Measurements from ENCODE around the gene STAT4. TPM values are rescaled to one million over a fixed set of nuclear protein-coding genes. Genes with fewer than 3 reads are reported as not detected.

Gene STAT4
- total RNA-seq, 1 experiment from 2014 or later: 0.89 TPM

GRCh38 chr2:191030521-191031154, 120.2 kb downstream of the STAT4 start:
- Histone ChIP-seq H3K27me3 (replicated peaks) (no peaks in the 10 kb centered on the region), H3K4me1 (replicated peaks) (peaks cover 30% of the 10 kb centered on the region), H3K9me3 (replicated peaks) (no peaks in the 10 kb centered on the region), H3K36me3 (no peaks in the 10 kb centered on the region), H3K4me3 (no peak overlapping the region), H3K27ac (no peak overlapping the region)
- DNase-seq (ENCODE audit: low read depth in 1 of 2, low spot score in 2 of 2): no peak

- Histone ChIP-seq H3K4me1 (replicated peaks) (peaks cover 30% of the 10 kb centered on the region), H3K4me3 (no peak overlapping the region), H3K9me3 (replicated peaks) (no peaks in the 10 kb centered on the region), H3K36me3 (no peaks in the 10 kb centered on the region), H3K27ac (no peak overlapping the region), H3K27me3 (replicated peaks) (no peaks in the 10 kb centered on the region)
- DNase-seq (ENCODE audit: low read depth in 1 of 2, low spot score in 2 of 2): no peak
Observed at GRCh38 chr2:191029280-191029950, 121.4 kb downstream of the STAT4 start.

DNA sequence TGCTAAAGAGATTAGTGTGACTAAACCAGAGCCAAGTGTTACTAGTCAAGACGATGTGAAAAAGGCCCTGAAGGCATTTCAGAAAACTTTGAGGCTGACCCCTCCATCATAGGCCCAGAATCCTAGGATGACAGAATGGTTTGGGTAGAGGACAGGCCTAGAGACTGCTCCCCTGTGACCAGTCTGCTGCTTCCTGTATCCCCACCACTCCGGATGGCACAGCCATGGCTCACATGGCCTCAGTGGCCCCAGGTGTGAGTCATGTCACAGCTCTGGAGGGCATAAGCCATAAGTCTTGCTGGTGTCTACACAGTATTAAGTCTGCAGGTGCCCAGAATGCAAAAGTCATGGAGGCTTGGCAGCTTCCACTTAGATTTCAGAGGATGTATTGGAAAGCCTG, 124.4 kb downstream of the STAT4 start:
- Histone ChIP-seq H3K9me3 (replicated peaks) (no peaks in the 10 kb centered on the region), H3K36me3 (no peaks in the 10 kb centered on the region), H3K4me3 (no peak overlapping the region), H3K27ac (no peak overlapping the region), H3K27me3 (replicated peaks) (no peaks in the 10 kb centered on the region), H3K4me1 (replicated peaks) (peaks cover 24% of the 10 kb centered on the region)
- no peak for DNase-seq (ENCODE audit: low read depth in 1 of 2, low spot score in 2 of 2)

GRCh38 chr2:191025135-191025534, 125.7 kb downstream of the STAT4 start:
- no peak for DNase-seq (ENCODE audit: low read depth in 1 of 2, low spot score in 2 of 2)
- Histone ChIP-seq H3K36me3 (no peaks in the 10 kb centered on the region), H3K27ac (no peak overlapping the region), H3K4me3 (no peak overlapping the region), H3K4me1 (replicated peaks) (peaks cover 25% of the 10 kb centered on the region), H3K9me3 (replicated peaks) (no peaks in the 10 kb centered on the region), H3K27me3 (replicated peaks) (no peaks in the 10 kb centered on the region)

- H3K9me3 ChIP-seq (replicated peaks): no peaks in the 10 kb centered on the region
- no peaks in the 10 kb centered on the region for H3K36me3 ChIP-seq
- peaks cover 38% of the 10 kb centered on the region for H3K4me1 ChIP-seq (replicated peaks)
- H3K4me3 ChIP-seq: no peak overlapping the region
- no peak overlapping the region for H3K27ac ChIP-seq
- no peak for DNase-seq (ENCODE audit: low read depth in 1 of 2, low spot score in 2 of 2)
- H3K27me3 ChIP-seq (replicated peaks): no peaks in the 10 kb centered on the region
Observed at GRCh38 chr2:191023235-191023679, 127.5 kb downstream of the STAT4 start.

DNA sequence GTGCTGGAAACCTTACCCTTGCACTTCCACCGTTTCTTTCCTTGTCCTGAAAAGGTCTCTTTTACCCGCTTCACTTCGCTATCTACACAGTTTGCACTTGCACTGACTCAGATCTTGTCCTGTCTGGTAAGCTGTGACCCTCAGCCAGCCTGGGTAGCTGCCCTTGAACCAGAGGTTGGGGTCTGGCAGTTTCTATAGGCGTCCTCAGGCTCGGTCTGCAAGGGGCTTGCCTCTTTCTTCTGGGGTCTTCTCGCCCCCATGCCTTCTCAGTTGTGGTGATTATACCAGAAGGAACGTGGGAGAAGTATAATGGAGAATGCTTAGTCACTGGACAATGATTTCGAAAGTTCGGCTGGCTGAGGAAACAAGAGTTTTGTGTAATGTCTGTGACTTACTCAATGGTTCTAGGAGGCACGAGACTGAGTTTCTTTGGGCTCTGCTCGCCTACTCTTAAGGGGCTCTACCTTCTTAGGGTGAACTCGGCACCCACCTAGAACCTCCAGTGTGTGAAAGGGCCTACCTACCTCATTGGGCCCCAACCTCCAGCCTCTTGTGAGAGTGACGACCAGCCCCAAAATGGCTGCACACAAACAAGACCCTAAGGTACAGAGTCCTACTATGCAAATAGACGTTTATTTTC, 129.9 kb downstream of the STAT4 start:
- Histone ChIP-seq H3K27ac (peak overlapping the region; percentile 98), H3K27me3 (replicated peaks) (no peaks in the 10 kb centered on the region), H3K4me1 (replicated peaks) (peaks cover 38% of the 10 kb centered on the region), H3K9me3 (replicated peaks) (no peaks in the 10 kb centered on the region), H3K36me3 (no peaks in the 10 kb centered on the region), H3K4me3 (peak overlapping the region; percentile 56)
- peak in 1 of 2 experiments; percentile 73 for DNase-seq (ENCODE audit: low read depth in 1 of 2, low spot score in 2 of 2)

GRCh38 chr2:191020221-191020741, 130.5 kb downstream of the STAT4 start:
- DNase-seq (ENCODE audit: low read depth in 1 of 2, low spot score in 2 of 2): peak; percentile 95 to 97
- Histone ChIP-seq H3K4me1 (replicated peaks) (peaks cover 38% of the 10 kb centered on the region), H3K9me3 (replicated peaks) (no peaks in the 10 kb centered on the region; the same call in 1 of the 2 replicates), H3K4me3 (peak overlapping the region; percentile 56), H3K27me3 (replicated peaks) (no peaks in the 10 kb centered on the region), H3K36me3 (no peaks in the 10 kb centered on the region), H3K27ac (peak overlapping the region; percentile 98)

- Histone ChIP-seq H3K4me3 (no peak overlapping the region), H3K4me1 (replicated peaks) (peaks cover 43% of the 10 kb centered on the region), H3K27me3 (replicated peaks) (no peaks in the 10 kb centered on the region), H3K9me3 (replicated peaks) (no peaks in the 10 kb centered on the region; the same call in 1 of the 2 replicates), H3K36me3 (no peaks in the 10 kb centered on the region), H3K27ac (peak overlapping the region; percentile 98)
- no peak for DNase-seq (ENCODE audit: low read depth in 1 of 2, low spot score in 2 of 2)
Observed at GRCh38 chr2:191019376-191019775, 131.4 kb downstream of the STAT4 start.

GRCh38 chr2:191018643-191019119, 132.1 kb downstream of the STAT4 start:
- no peak for DNase-seq (ENCODE audit: low read depth in 1 of 2, low spot score in 2 of 2)
- Histone ChIP-seq H3K36me3 (peaks cover 3% of the 10 kb centered on the region), H3K4me1 (replicated peaks) (peaks cover 44% of the 10 kb centered on the region), H3K4me3 (no peak overlapping the region), H3K27me3 (replicated peaks) (no peaks in the 10 kb centered on the region), H3K27ac (no peak overlapping the region), H3K9me3 (replicated peaks) (no peaks in the 10 kb centered on the region; the same call in 1 of the 2 replicates)

- DNase-seq (ENCODE audit: low read depth in 1 of 2, low spot score in 2 of 2): no peak
- no peaks in the 10 kb centered on the region for H3K27me3 ChIP-seq (replicated peaks)
Observed at GRCh38 chr2:191018048-191018447, 132.7 kb downstream of the STAT4 start.

GRCh38 chr2:191015831-191016230, 135.0 kb downstream of the STAT4 start:
- no peak overlapping the region for H3K27ac ChIP-seq
- H3K9me3 ChIP-seq (replicated peaks): no peaks in the 10 kb centered on the region; the same call in 1 of the 2 replicates
- DNase-seq (ENCODE audit: low read depth in 1 of 2, low spot score in 2 of 2): no peak
- peaks cover 42% of the 10 kb centered on the region for H3K4me1 ChIP-seq (replicated peaks)
- H3K4me3 ChIP-seq: no peak overlapping the region
- H3K27me3 ChIP-seq (replicated peaks): no peaks in the 10 kb centered on the region
- peaks cover 25% of the 10 kb centered on the region for H3K36me3 ChIP-seq

More at GRCh38 chr2:191018048-191018447, 132.7 kb downstream of the STAT4 start:
- H3K36me3 ChIP-seq: peaks cover 6% of the 10 kb centered on the region
- H3K4me1 ChIP-seq (replicated peaks): peaks cover 40% of the 10 kb centered on the region
- H3K4me3 ChIP-seq: no peak overlapping the region
- H3K9me3 ChIP-seq (replicated peaks): no peaks in the 10 kb centered on the region; the same call in 1 of the 2 replicates
- no peak overlapping the region for H3K27ac ChIP-seq

DNA sequence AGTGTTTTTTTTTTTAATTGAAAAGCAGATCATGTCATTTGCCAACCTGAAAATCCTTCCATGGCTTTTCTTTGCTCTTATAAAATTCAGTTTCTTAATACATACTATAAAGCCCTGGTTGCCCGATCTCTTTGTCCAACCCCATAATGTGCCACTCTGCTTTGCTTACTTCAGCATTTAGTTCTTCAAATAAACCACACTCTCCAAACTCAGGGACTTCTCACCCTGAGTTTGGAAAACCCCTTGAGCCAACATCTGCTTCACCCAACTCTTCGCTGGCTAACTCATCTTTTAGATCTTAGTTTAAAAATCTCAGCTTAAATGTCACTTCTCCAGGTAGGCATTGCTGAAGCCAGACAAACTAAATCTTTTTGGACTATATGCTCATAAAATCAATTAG, 135.6 kb downstream of the STAT4 start:
- Histone ChIP-seq H3K4me1 (replicated peaks) (peaks cover 44% of the 10 kb centered on the region), H3K27me3 (replicated peaks) (no peaks in the 10 kb centered on the region), H3K27ac (no peak overlapping the region), H3K9me3 (replicated peaks) (no peaks in the 10 kb centered on the region; the same call in 1 of the 2 replicates), H3K36me3 (peaks cover 27% of the 10 kb centered on the region), H3K4me3 (no peak overlapping the region)
- DNase-seq (ENCODE audit: low read depth in 1 of 2, low spot score in 2 of 2): no peak

DNA sequence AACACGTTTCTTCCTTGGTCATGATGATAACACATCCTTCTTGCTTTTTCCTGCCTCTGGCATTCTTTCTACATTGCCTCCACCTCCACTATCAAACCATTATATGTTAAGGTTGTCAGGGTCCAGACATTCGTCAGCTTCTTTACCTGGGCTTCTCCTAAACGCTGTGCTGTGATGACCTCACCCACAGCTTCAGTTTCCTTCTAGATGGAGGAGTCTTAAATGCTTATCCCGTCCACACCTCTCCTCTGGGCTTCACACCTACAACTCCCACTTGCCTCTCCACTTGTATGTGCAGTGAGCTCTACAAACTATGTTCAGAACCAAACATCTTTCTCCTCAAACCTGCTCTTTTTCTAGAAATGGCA, 136.2 kb downstream of the STAT4 start:
- Histone ChIP-seq H3K4me1 (replicated peaks) (peaks cover 45% of the 10 kb centered on the region), H3K9me3 (replicated peaks) (no peaks in the 10 kb centered on the region; the same call in 1 of the 2 replicates)
- no peak for DNase-seq (ENCODE audit: low read depth in 1 of 2, low spot score in 2 of 2)

More for the DNA sequence above, 136.2 kb downstream of the STAT4 start:
- Histone ChIP-seq H3K36me3 (peaks cover 33% of the 10 kb centered on the region), H3K27ac (peak overlapping the region; percentile 70), H3K4me3 (peak overlapping the region; percentile 91), H3K27me3 (replicated peaks) (no peaks in the 10 kb centered on the region)
